ENCODE results near the gene GREM2. TPM values are rescaled to one million over a fixed set of nuclear protein-coding genes. Genes with fewer than 3 reads are reported as not detected.

Gene GREM2
- total and polyA plus RNA-seq, 2 experiments from 2014 or later = 0.18 to 0.21 TPM

DNA sequence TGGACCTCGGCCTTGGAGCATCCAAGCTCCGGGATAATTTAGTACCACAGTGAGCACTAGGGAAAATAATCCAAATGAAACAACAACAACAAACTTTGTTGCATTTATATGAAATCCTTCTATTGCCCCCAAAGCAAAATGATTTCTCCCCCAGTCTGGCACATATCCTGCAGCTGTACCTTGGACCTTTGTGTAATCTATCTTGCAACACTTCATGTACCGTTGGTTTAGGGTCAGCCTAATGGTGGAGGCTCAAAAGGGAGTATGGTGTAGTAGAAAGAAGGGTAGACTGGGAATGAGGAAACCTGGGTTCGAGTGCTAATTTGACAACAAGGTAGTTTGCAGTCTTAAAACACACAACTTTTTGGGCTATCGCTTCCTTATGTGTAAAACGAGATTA is 12.1 kb downstream of the GREM2 start (continued):
- TF ChIP-seq, protein P1, sequence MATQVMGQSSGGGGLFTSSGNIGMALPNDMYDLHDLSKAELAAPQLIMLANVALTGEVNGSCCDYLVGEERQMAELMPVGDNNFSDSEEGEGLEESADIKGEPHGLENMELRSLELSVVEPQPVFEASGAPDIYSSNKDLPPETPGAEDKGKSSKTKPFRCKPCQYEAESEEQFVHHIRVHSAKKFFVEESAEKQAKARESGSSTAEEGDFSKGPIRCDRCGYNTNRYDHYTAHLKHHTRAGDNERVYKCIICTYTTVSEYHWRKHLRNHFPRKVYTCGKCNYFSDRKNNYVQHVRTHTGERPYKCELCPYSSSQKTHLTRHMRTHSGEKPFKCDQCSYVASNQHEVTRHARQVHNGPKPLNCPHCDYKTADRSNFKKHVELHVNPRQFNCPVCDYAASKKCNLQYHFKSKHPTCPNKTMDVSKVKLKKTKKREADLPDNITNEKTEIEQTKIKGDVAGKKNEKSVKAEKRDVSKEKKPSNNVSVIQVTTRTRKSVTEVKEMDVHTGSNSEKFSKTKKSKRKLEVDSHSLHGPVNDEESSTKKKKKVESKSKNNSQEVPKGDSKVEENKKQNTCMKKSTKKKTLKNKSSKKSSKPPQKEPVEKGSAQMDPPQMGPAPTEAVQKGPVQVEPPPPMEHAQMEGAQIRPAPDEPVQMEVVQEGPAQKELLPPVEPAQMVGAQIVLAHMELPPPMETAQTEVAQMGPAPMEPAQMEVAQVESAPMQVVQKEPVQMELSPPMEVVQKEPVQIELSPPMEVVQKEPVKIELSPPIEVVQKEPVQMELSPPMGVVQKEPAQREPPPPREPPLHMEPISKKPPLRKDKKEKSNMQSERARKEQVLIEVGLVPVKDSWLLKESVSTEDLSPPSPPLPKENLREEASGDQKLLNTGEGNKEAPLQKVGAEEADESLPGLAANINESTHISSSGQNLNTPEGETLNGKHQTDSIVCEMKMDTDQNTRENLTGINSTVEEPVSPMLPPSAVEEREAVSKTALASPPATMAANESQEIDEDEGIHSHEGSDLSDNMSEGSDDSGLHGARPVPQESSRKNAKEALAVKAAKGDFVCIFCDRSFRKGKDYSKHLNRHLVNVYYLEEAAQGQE (IDR thresholded peaks at IDR 0.05; ENCODE audit: unreplicated experiment) = no peak
- no peak for TF ChIP-seq ZNF331 (CRISPR knock-in tag; IDR thresholded peaks at IDR 0.05; ENCODE audit: low read depth)
- no peak for TF ChIP-seq STAT1 (IDR thresholded peaks at IDR 0.05; ENCODE audit: unreplicated experiment)
- TF ChIP-seq CREB1 (CRISPR knock-in tag; IDR thresholded peaks at IDR 0.05; ENCODE audit: low read depth) = no peak
- TF ChIP-seq EZH2 (IDR thresholded peaks at IDR 0.05; ENCODE audit: low read depth, unreplicated experiment) = no peak
- TF ChIP-seq JUNB (IDR thresholded peaks at IDR 0.05; ENCODE audit: unreplicated experiment) = no peak

DNA sequence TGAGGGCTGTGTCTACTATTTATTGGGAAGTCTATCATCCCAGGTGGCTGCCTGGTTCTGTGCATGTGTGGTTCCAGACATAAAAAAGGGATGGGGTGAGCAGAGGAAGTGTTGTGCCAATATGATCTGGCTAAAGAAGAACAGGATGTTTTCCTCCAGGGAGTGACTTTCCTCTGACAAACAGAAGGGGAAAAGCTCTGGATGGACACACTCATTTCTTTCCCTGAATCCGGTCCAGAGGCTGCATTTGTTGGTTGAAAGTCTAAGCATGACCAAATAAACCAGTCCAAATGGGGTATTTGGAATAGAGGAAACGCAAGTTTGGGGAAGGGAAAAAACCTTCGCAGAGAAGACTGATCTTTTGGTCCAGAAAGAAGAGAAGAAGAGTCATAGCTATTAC is 12.7 kb downstream of the GREM2 start:
- H3K4me3 ChIP-seq = no peak overlapping the region
- no peaks in the 10 kb centered on the region for H3K36me3 ChIP-seq (ENCODE audit: insufficient read depth)
- ATAC-seq (no peak), DNase-seq (ENCODE audit: low spot score) (no peak)
- Mint-ChIP-seq H3K4me1 (no peaks in the 10 kb centered on the region), H3K27me3 (ENCODE audit: insufficient read depth, low read depth, poor library complexity) (peaks cover 2% of the 10 kb centered on the region), H3K36me3 (ENCODE audit: low read depth) (no peaks in the 10 kb centered on the region), H3K27ac (no peak overlapping the region), H3K9me3 (no peaks in the 10 kb centered on the region), H3K4me3 (no peak overlapping the region)
- no peaks in the 10 kb centered on the region for H3F3A ChIP-seq (replicated peaks; ENCODE audit: low read depth)
- no peaks in the 10 kb centered on the region for H3K4me1 ChIP-seq (ENCODE audit: insufficient read depth)
- H4K20me1 ChIP-seq (replicated peaks; ENCODE audit: insufficient read depth) = no peaks in the 10 kb centered on the region
- no peak overlapping the region for H2AFZ ChIP-seq
- H3K79me2 ChIP-seq (replicated peaks; ENCODE audit: insufficient read depth) = no peaks in the 10 kb centered on the region
- H3K27ac ChIP-seq (ENCODE audit: low read depth) = no peak overlapping the region
- H3K27me3 ChIP-seq (ENCODE audit: insufficient read depth) = no peaks in the 10 kb centered on the region
- no peak overlapping the region for H3K4me2 ChIP-seq
- H3K9me2 ChIP-seq (ENCODE audit: insufficient read depth) = no peaks in the 10 kb centered on the region
- no peak for TF ChIP-seq EZH2phosphoT487 (IDR thresholded peaks at IDR 0.05; ENCODE audit: unreplicated experiment)
- TF ChIP-seq ZNF114 (CRISPR knock-in tag; IDR thresholded peaks at IDR 0.05) = no peak
- TF ChIP-seq, protein P2, sequence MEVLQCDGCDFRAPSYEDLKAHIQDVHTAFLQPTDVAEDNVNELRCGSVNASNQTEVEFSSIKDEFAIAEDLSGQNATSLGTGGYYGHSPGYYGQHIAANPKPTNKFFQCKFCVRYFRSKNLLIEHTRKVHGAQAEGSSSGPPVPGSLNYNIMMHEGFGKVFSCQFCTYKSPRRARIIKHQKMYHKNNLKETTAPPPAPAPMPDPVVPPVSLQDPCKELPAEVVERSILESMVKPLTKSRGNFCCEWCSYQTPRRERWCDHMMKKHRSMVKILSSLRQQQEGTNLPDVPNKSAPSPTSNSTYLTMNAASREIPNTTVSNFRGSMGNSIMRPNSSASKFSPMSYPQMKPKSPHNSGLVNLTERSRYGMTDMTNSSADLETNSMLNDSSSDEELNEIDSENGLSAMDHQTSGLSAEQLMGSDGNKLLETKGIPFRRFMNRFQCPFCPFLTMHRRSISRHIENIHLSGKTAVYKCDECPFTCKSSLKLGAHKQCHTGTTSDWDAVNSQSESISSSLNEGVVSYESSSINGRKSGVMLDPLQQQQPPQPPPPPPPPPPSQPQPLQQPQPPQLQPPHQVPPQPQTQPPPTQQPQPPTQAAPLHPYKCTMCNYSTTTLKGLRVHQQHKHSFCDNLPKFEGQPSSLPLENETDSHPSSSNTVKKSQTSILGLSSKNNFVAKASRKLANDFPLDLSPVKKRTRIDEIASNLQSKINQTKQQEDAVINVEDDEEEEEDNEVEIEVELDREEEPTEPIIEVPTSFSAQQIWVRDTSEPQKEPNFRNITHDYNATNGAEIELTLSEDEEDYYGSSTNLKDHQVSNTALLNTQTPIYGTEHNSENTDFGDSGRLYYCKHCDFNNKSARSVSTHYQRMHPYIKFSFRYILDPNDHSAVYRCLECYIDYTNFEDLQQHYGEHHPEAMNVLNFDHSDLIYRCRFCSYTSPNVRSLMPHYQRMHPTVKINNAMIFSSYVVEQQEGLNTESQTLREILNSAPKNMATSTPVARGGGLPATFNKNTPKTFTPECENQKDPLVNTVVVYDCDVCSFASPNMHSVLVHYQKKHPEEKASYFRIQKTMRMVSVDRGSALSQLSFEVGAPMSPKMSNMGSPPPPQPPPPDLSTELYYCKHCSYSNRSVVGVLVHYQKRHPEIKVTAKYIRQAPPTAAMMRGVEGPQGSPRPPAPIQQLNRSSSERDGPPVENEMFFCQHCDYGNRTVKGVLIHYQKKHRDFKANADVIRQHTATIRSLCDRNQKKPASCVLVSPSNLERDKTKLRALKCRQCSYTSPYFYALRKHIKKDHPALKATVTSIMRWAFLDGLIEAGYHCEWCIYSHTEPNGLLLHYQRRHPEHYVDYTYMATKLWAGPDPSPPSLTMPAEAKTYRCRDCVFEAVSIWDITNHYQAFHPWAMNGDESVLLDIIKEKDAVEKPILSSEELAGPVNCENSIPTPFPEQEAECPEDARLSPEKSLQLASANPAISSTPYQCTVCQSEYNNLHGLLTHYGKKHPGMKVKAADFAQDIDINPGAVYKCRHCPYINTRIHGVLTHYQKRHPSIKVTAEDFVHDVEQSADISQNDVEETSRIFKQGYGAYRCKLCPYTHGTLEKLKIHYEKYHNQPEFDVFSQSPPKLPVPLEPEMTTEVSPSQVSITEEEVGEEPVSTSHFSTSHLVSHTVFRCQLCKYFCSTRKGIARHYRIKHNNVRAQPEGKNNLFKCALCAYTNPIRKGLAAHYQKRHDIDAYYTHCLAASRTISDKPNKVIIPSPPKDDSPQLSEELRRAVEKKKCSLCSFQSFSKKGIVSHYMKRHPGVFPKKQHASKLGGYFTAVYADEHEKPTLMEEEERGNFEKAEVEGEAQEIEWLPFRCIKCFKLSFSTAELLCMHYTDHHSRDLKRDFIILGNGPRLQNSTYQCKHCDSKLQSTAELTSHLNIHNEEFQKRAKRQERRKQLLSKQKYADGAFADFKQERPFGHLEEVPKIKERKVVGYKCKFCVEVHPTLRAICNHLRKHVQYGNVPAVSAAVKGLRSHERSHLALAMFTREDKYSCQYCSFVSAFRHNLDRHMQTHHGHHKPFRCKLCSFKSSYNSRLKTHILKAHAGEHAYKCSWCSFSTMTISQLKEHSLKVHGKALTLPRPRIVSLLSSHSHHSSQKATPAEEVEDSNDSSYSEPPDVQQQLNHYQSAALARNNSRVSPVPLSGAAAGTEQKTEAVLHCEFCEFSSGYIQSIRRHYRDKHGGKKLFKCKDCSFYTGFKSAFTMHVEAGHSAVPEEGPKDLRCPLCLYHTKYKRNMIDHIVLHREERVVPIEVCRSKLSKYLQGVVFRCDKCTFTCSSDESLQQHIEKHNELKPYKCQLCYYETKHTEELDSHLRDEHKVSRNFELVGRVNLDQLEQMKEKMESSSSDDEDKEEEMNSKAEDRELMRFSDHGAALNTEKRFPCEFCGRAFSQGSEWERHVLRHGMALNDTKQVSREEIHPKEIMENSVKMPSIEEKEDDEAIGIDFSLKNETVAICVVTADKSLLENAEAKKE (CRISPR knock-in tag; IDR thresholded peaks at IDR 0.05) = no peak
- TF ChIP-seq STAT1 (IDR thresholded peaks at IDR 0.05; ENCODE audit: unreplicated experiment) = no peak
- no peak for TF ChIP-seq JUNB (IDR thresholded peaks at IDR 0.05; ENCODE audit: unreplicated experiment)
- TF ChIP-seq, protein P1 (IDR thresholded peaks at IDR 0.05; ENCODE audit: unreplicated experiment) = no peak
- TF ChIP-seq NANOG (IDR thresholded peaks at IDR 0.05; ENCODE audit: borderline replicate concordance) = no peak
